Memory B cell (primary cell): ENCODE measurements around the gene CFAP119.

Source experiments
- ATAC-seq: fragments of 150-1000 bp; cut with Tn5 transposase; 2 replicates; pipeline ENCODE4 v1.10.0; 2021; ENCODE audit warnings: low read depth, mild to moderate bottlenecking, moderate library complexity
- DNase-seq, 2 donors: peaks; one replicate each; pipeline ENCODE4 v3.0.0; 2022; ENCODE audit warnings: low spot score in 2 of 2
- H3K27ac Mint-ChIP-seq: one replicate; pipeline ENCODE4 v1.8.0; 2022; ENCODE audit warnings: mild to moderate bottlenecking, moderate library complexity, mixed read lengths
- H3K27me3 Mint-ChIP-seq: one replicate; pipeline ENCODE4 v1.8.0; 2022; ENCODE audit warnings: mixed read lengths
- H3K36me3 Mint-ChIP-seq: one replicate; pipeline ENCODE4 v1.8.0; 2022; ENCODE audit warnings: mild to moderate bottlenecking, mixed read lengths
- H3K4me1 Mint-ChIP-seq: one replicate; pipeline ENCODE4 v1.8.0; 2022; ENCODE audit warnings: mixed read lengths
- H3K4me3 Mint-ChIP-seq: one replicate; pipeline ENCODE4 v1.8.0; 2022; ENCODE audit warnings: mild to moderate bottlenecking, moderate library complexity, mixed read lengths
- H3K9me3 Mint-ChIP-seq: one replicate; pipeline ENCODE4 v1.8.0; 2022; ENCODE audit warnings: mixed read lengths

Gene CFAP119

DNA sequence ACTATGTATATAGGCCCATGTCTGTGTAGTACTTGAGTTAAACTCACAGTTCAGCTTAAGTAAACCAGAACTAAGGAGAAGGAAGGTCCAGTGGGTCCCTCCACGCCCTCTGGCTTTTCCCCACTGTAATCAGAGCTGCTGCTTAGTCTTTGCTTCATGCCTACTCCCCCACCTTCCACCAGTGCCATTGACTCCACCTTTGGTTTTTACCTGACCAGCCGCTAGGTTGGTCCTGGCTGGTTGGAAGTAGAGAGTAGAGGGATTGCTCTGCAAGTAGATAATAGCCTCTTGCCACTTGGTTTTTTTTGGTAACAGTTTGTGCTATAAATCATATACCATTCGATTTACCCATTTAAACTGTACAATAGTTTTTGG lies 36.5 kb downstream of the CFAP119 start:
- H3K9me3 Mint-ChIP-seq: no peaks in the 10 kb centered on the region
- DNase-seq (no peak), ATAC-seq (no peak)
- no peak overlapping the region for H3K4me3 Mint-ChIP-seq
- H3K4me1 Mint-ChIP-seq: peaks cover 16% of the 10 kb centered on the region
- H3K27me3 Mint-ChIP-seq: no peaks in the 10 kb centered on the region
- H3K27ac Mint-ChIP-seq: peak overlapping the region; percentile 57
- peaks cover 46% of the 10 kb centered on the region for H3K36me3 Mint-ChIP-seq

DNA sequence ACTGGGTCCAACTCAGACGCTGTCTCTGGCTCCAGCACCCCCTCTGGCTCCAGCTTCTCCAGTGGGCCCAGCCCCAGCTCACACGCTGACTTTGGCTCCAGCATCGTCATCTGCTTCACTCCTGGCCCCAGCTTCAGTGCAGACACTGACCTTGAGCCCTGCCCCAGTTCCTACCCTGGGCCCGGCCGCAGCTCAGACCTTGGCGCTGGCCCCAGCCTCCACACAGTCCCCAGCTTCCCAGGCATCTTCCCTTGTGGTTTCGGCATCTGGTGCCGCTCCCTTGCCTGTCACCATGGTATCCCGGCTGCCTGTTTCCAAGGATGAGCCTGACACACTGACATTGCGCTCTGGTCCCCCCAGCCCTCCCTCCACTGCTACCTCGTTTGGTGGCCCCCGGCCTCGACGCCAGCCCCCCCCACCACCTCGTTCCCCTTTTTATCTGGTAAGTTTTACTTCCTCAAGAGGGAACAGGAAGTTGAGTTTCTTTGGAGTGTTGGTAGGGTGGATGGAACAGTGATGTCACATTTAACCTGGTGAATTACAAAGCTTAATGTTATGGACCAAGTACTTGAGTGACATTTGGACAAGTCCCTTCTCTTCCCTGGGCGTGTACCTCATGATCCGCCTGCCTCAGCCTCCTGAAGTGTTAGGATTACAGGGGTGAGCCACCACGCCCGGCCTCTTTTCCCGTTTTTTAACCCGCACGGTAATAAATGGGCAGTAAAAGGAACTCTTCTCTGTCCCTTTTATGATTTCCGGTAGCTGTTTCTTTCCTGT lies 37.0 kb downstream of the CFAP119 start:
- no peak for DNase-seq
- Mint-ChIP-seq H3K4me3 (no peak overlapping the region), H3K27ac (peak overlapping the region; percentile 57), H3K27me3 (no peaks in the 10 kb centered on the region), H3K36me3 (peaks cover 51% of the 10 kb centered on the region), H3K4me1 (peaks cover 16% of the 10 kb centered on the region), H3K9me3 (no peaks in the 10 kb centered on the region)
- peak; percentile 60 for ATAC-seq

DNA sequence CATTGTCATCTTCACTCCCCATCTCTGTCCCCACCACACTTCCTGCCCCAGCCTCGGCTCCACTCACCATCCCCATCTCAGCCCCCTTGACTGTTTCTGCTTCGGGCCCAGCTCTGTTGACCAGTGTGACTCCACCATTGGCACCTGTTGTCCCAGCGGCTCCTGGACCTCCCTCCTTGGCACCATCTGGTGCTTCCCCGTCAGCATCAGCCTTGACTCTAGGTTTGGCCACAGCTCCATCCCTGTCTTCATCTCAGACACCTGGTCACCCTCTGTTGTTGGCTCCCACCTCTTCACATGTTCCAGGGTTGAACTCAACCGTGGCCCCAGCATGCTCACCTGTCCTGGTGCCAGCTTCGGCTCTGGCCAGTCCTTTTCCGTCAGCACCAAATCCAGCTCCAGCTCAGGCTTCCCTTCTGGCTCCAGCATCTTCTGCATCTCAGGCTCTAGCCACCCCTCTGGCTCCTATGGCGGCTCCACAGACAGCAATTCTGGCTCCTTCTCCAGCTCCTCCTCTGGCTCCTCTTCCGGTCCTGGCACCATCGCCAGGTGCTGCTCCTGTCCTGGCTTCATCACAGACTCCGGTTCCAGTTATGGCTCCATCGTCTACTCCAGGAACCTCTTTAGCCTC lies 38.0 kb downstream of the CFAP119 start:
- ATAC-seq: no peak
- Mint-ChIP-seq H3K36me3 (peaks cover 47% of the 10 kb centered on the region), H3K27ac (peak overlapping the region; percentile 25), H3K27me3 (no peaks in the 10 kb centered on the region), H3K9me3 (no peaks in the 10 kb centered on the region), H3K4me1 (peaks cover 16% of the 10 kb centered on the region), H3K4me3 (no peak overlapping the region)
- no peak for DNase-seq

DNA sequence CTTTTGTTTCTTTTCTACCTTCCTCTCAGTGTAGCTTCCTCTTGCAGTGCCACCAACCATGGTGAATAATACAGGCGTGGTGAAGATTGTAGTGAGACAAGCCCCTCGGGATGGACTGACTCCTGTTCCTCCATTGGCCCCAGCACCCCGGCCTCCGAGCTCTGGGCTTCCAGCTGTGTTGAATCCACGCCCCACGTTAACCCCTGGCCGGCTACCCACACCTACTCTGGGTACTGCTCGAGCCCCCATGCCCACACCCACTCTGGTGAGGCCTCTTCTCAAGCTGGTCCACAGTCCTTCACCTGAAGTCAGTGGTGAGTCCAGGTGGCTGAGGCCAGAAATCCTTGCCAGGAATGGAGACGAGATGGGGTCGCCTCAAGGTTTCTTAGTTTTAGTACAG lies 38.9 kb downstream of the CFAP119 start:
- Mint-ChIP-seq H3K9me3 (no peaks in the 10 kb centered on the region), H3K27ac (no peak overlapping the region), H3K27me3 (no peaks in the 10 kb centered on the region), H3K4me3 (no peak overlapping the region), H3K4me1 (peaks cover 16% of the 10 kb centered on the region), H3K36me3 (peaks cover 47% of the 10 kb centered on the region)
- ATAC-seq (no peak), DNase-seq (no peak)

DNA sequence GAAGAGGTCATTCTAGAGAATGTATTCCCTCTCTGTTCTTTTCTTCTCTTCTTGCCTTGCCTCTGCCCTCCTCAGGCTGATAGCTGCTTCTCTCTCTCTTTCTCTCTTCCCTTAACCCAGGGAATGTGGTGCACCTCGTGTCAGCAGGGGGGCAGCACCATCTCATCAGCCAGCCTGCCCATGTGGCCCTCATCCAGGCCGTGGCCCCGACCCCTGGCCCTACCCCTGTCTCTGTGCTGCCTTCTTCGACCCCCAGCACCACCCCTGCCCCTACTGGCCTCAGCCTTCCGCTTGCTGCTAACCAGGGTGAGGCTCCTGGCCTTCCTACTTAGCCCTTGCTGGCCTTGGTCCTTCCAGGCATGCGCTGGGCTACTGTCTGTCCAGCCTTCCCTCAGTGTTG lies 39.4 kb downstream of the CFAP119 start:
- Mint-ChIP-seq H3K27ac (no peak overlapping the region), H3K9me3 (no peaks in the 10 kb centered on the region), H3K4me1 (peaks cover 16% of the 10 kb centered on the region), H3K4me3 (no peak overlapping the region), H3K27me3 (no peaks in the 10 kb centered on the region), H3K36me3 (peaks cover 47% of the 10 kb centered on the region)
- no peak for DNase-seq
- no peak for ATAC-seq

DNA sequence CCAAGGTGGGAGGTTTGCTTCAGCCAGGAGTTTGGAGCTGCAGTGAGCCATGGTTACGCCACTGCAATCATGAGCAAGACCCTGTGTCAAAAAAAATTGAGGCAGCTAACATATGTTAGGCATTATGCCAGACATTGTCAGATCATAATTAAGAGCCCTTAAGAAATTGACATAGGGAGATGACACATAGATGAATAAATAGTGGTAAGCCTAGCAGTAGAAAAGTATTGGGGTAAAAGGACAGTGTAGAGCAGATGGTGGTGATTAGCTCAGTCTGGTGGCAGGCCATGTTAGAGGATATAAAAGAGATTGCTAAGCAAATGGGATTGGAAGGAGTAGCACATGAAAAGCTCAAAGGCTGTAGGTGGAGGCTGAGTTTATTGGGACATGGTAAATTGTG lies 40.3 kb downstream of the CFAP119 start:
- no peak for ATAC-seq
- peaks cover 19% of the 10 kb centered on the region for H3K4me1 Mint-ChIP-seq
- no peak overlapping the region for H3K4me3 Mint-ChIP-seq
- H3K9me3 Mint-ChIP-seq: no peaks in the 10 kb centered on the region
- H3K36me3 Mint-ChIP-seq: peaks cover 50% of the 10 kb centered on the region
- H3K27me3 Mint-ChIP-seq: no peaks in the 10 kb centered on the region
- no peak for DNase-seq
- no peak overlapping the region for H3K27ac Mint-ChIP-seq

DNA sequence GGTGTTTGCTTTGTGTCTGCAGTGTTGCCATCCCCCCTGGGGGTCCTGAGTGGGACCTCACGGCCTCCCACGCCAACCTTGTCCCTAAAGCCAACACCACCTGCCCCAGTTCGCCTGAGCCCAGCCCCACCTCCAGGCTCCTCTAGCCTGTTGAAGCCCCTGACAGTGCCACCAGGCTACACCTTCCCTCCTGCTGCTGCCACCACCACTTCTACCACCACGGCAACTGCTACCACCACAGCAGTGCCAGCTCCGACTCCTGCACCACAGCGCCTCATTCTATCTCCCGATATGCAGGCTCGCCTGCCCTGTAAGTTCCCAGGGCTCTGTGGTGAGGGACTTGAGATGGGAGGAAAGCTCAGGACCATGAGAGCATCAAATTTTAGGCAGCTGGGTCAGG lies 40.7 kb downstream of the CFAP119 start:
- H3K4me1 Mint-ChIP-seq: peaks cover 20% of the 10 kb centered on the region
- H3K27me3 Mint-ChIP-seq: no peaks in the 10 kb centered on the region
- ATAC-seq: no peak
- peaks cover 55% of the 10 kb centered on the region for H3K36me3 Mint-ChIP-seq
- no peaks in the 10 kb centered on the region for H3K9me3 Mint-ChIP-seq
- no peak overlapping the region for H3K4me3 Mint-ChIP-seq
- H3K27ac Mint-ChIP-seq: no peak overlapping the region
- no peak for DNase-seq

DNA sequence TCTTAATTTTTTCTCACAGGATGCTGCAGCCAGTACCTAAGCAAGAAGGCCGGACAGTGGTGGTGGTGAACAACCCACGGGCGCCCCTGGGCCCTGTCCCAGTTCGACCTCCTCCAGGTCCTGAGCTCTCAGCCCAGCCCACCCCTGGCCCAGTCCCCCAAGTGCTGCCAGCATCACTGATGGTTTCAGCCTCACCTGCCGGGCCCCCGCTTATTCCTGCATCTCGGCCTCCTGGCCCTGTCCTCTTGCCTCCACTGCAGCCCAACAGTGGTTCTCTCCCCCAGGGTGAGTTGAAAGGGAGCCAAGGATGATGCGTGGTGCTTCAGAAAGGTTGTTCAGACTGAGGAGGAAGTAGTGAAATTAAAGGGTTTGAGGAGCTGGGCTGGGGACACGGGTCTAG lies 41.2 kb downstream of the CFAP119 start:
- no peak for ATAC-seq
- H3K4me3 Mint-ChIP-seq: no peak overlapping the region
- peaks cover 58% of the 10 kb centered on the region for H3K36me3 Mint-ChIP-seq
- H3K27ac Mint-ChIP-seq: no peak overlapping the region
- no peaks in the 10 kb centered on the region for H3K27me3 Mint-ChIP-seq
- no peaks in the 10 kb centered on the region for H3K9me3 Mint-ChIP-seq
- peaks cover 23% of the 10 kb centered on the region for H3K4me1 Mint-ChIP-seq
- DNase-seq: no peak

DNA sequence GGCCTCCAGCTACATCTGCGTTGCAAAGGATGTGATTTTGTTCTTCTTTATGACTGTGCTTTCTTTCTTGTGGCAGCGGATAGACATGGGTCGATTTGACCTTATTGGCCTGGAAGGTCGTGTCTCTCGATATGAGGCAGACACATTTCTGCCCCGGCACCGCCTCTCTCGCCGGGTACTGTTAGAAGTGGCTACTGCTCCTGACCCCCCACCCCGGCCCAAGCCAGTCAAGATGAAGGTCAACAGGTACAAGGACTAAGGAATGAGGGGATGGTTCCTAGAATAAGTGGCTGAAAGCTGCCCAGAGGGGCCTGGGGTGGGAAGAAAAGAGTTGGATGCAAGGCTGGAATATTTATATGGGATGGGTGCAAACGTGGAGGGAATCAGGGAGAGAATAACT lies 41.8 kb downstream of the CFAP119 start:
- Mint-ChIP-seq H3K27ac (no peak overlapping the region), H3K4me3 (no peak overlapping the region), H3K4me1 (peaks cover 22% of the 10 kb centered on the region), H3K36me3 (peaks cover 58% of the 10 kb centered on the region), H3K9me3 (no peaks in the 10 kb centered on the region), H3K27me3 (no peaks in the 10 kb centered on the region)
- DNase-seq (no peak), ATAC-seq (no peak)

DNA sequence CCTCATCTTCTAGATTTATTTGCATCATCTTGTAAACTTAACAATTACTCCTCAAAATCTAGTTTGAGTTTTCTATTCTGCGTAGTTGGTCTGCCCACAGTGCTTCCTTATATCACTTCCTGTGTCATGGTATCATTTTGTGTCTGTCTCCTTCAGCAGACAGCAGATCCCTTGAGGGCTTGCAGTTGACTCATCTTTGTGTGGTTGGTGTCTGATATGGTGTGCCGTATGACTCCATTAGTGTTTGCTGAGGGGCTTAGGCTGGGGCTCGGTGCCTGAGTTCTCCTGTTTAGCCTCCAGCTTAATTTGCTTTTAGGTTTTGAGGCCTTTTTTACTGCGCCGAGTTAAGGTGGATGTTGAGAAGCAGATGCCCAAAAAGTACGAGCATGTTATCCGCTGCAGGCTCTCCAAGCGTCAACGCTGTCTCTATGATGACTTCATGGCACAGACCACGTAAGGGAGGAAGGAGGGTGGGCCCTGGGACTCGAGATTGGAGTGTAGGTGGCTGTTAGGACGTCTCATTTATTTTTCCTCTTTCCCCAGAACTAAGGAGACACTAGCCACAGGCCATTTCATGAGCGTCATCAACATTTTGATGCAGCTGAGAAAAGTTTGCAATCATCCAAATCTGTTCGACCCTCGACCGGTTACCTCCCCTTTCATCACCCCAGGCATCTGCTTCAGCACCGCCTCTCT lies 46.0 kb downstream of the CFAP119 start:
- Mint-ChIP-seq H3K36me3 (peaks cover 47% of the 10 kb centered on the region), H3K27me3 (no peaks in the 10 kb centered on the region), H3K9me3 (no peaks in the 10 kb centered on the region), H3K4me1 (peaks cover 16% of the 10 kb centered on the region), H3K4me3 (peak overlapping the region; percentile 65), H3K27ac (peak overlapping the region; percentile 89)
- DNase-seq (peak in 1 of 2 donors; percentile 41), ATAC-seq (peak; percentile 99)

DNA sequence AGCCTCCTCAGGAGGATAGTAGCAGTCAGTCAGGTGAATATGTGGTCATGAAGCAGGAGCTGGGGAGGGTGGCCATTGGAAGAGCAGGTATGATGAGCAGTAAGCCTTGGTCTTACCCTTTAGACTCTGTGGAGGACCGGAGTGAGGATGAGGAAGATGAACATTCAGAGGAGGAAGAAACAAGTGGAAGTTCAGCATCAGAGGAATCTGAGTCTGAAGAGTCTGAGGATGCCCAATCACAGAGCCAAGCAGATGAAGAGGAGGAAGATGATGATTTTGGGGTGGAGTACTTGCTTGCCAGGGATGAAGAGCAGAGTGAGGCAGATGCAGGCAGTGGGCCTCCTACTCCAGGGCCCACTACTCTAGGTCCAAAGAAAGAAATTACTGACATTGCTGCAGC lies 50.1 kb downstream of the CFAP119 start:
- ATAC-seq: no peak
- Mint-ChIP-seq H3K36me3 (peaks cover 57% of the 10 kb centered on the region), H3K4me3 (no peak overlapping the region), H3K4me1 (peaks cover 15% of the 10 kb centered on the region), H3K27me3 (no peaks in the 10 kb centered on the region), H3K9me3 (no peaks in the 10 kb centered on the region), H3K27ac (no peak overlapping the region)
- no peak for DNase-seq

DNA sequence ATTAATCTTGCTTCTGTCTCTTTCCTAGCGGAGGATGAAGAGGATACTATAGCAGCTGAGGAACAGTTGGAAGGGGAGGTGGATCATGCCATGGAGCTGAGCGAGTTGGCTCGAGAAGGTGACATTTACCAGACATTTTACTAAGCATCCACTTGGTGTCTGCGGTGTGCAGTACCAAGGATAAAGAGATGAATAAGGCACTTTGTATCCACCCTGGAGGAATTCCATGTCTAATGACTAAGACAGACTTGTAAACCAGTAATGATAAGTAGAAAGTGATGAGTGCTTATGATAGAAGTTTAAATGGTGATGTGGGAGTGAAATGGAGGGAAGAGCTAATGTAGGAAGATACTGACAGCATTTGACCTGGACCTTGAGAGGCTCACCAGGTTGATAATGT lies 50.9 kb downstream of the CFAP119 start:
- Mint-ChIP-seq H3K36me3 (peaks cover 52% of the 10 kb centered on the region), H3K27me3 (no peaks in the 10 kb centered on the region), H3K4me3 (no peak overlapping the region), H3K4me1 (peaks cover 13% of the 10 kb centered on the region), H3K9me3 (no peaks in the 10 kb centered on the region), H3K27ac (no peak overlapping the region)
- DNase-seq (no peak), ATAC-seq (no peak)
